ENCODE measurements around the gene RBMY1B. TPM values are rescaled to one million over a fixed set of nuclear protein-coding genes. Genes with fewer than 3 reads are reported as not detected.

RBMY1B gene
- total RNA-seq: not detected in 2 replicates

GRCh38 chrY:21511038-21511437 lies at the start of gene RBMY1B:
Gene RBMY1B (plus strand): TSS chrY:21511338. CDS start chrY:21513351, 2,013 bp downstream.

DNA sequence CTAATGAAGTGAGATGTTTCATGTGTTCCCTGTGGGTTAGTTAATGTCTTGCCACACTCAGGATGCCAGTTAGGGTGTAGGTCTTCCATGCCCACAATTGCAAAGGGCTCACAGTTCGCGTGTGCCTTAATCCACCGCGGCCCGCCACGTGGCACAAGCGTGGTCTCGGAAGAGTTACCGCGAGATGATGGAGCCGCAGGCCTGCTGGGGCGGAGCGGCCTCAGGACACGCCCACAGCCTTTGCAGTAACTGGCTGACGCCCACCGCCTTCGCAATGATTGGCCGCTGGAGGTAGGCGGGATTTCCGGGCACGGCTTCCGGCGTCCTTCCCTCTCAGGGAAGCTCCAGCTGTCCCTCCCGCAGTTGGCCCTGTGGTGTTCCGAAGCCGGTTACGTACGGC lies 23.4 kb downstream of the RBMY1B start, which contains the start of gene RBMY1A1:
TSS of gene RBMY1A1 (plus strand) at position 301 of the 400 bp plus-strand sequence. CDS start 2,013 bp downstream, outside the sequence.

Other genes with a start within 250 kb of the RBMY1B start
- not detected in 2 replicates for gene RBMY1A1, start 23.5 kb downstream of the RBMY1B start, total RNA-seq

Data from myometrial cell (primary cell).